22Rv1 (cell line): ENCODE data around the gene SAE1.

Experiments
- CTCF ChIP-seq: fragments of 450-650 bp; IDR thresholded peaks from 2 replicates; pipeline ENCODE4 v1.5.1; 2017; ENCODE audit warnings: mild to moderate bottlenecking
- ZFX ChIP-seq: fragments of 450-650 bp; IDR thresholded peaks from 2 replicates; pipeline ENCODE4 v1.6.1; 2017; ENCODE audit warnings: antibody characterized with exemption, borderline replicate concordance

GRCh38 chr19:47107202-47107952, 23.3 kb upstream of the SAE1 start:
- TF ChIP-seq CTCF (no peak), ZFX (no peak)
